Non-pigmented ciliary epithelial cell (primary cell): ENCODE measurements around the gene ADGRB2.

Experiments used
- DNase-seq: peaks from one replicate; pipeline ENCODE4 v3.0.0-alpha.2; 2010; ENCODE audit warnings: low read depth

ADGRB2 gene

DNA sequence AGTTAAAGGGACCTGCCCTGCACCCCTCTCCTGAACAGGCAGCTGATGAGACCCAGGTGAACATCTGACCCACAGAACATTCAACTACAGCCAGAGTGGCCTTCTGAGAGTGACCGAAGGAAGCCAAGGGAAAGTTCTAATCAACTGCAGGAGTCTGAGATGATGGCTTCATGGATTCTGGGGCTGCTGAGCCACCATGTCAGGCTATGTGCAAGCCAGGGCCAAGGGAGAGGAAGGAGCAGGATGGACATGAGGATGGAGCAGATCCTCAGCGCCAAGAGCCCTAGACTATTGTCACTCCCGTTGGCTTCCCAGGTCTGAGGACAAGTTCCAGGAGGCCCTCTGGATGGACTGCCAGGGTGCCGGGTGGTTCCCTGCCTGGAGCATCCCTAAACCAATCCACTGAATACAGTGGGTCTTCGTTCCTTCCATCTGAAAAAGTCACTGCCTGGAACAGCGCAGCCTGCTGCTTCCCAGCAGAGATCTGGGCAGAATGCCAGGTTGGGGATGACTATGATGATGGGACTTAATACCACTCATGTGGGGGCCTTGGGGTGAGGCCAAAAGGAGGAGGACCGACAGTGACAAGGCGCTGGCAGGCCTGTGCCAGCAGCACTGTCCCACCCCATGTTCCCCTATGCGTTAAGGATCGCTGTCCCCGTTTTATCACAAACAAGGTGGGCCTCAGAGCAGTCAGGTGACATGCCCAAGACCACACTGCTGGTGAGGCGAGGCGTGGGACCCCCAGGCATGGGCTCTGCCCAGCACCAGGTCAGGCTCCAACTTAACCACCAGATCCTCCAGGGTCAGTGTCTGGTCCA, 31.9 kb upstream of the ADGRB2 start:
- peak; percentile 54 for DNase-seq

DNA sequence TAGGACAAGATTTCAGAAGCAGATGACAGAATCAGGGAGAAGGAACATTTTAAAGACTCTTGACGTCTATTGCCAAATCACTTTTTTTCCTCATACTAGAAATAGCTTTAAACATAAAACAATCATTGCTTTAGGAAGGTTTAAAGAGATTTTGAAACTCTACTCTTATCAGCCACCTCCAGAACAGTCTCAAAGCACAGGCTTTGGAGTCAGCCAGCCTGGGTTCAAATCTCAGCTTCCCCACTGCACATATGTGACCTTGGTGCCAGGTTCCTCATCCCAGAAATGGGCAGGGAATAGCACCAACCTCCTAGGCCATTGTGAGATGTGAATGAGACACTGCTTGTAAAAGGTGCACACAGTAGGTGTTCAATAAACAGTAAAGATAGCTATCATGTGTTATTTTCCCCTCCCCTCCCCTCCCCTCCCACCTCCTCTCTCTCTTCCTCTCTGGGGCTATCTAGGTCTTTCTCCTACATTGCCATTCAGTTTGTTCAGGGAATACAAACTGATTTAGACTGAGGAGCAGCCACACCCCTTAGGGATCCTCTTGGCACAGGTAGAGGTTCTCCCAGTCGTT, 31.0 kb upstream of the ADGRB2 start:
- no peak for DNase-seq

DNA sequence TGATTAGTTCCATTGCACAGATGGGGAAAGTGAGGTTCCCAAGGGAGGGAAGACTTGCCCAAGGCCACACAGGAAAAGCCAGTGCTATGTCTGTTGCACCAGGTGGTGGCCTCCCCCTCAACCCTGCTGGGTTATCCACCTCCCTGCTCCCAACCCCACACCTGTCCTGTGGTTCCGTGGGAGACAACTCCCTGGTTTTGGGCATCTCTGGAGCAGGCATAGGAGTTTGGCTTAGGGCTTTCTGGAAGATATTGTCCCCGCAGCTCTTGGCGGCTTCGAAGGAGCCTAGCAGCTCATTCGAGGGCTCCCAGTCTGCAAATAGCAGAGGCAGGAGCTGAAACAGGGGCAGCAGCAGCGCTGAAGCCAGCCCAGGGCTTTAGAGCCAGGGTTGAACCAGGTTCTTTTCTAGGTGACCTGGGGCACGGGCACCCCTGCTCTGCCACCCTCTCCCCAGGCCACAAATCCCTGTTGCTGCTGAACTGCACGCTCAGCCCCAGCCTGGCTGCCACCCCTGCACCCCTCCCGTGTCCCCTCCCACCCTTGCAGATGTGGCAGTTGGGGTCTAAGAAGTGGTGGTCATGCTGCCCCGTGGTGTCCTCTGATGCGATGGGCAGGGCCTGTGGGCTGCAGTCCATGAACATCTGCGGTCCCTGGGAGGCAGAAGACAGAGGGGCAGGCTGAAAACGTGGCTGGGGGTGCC, 29.6 kb upstream of the ADGRB2 start:
- DNase-seq, result no peak

DNA sequence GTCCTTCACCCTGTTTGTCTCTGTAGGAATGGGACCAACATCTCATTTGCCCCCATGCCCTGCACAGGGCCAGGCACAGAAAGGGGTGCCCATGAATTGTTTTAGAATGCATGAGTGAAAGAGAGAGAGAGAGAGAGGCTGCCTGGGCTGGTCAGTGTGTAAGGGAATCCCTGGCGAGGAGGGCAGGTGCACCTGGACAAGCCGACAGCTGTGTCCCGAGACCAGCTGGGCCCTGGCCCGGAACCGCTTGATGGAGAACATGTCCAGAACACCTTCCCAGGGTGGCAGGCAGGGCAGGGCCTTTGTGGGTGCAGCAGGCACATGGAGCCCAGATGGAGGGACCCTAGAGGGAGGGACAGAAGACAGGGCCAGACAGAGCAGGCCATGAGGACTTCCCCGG, 28.9 kb upstream of the ADGRB2 start:
- DNase-seq, result no peak

DNA sequence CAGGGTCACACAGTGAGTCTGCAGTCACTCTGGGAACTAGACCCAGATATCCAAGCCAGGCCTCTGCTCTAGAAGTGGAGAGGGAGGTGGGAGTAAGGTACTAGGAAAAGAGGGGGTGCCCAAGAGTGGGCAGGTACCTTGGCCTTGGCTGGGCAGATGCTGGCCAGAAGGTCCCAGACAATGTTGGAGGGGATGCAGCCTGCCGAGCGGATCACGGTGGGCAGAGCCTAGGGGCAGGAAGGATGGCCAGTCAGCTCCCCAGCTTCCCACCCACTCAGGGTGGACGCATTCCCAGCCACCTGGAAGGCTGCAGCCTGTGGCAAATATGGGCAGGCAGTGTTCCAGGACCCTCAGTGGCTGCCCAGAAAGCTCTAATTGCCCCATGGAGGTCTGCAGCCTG, 28.4 kb upstream of the ADGRB2 start:
- no peak for DNase-seq

DNA sequence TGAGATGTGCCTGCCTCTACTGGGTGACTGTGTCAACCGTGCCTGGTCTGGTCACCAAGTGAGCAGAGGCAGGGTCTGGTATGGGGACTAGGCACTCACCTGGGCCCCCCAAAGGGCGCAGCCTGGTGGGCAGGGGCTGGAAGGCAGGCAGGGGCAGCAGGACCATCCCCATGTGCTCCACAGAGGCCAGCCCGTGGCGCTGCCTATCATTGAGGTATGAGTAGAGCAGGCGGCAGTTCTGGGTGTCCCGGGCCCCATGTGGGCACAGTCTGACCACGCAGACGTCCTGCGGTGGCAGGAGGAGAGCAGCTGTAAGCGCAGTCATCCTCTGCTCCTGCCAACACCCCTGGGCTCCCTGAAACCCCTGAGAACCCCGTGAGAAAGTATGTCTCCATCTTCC, 28.0 kb upstream of the ADGRB2 start:
- DNase-seq, result no peak

DNA sequence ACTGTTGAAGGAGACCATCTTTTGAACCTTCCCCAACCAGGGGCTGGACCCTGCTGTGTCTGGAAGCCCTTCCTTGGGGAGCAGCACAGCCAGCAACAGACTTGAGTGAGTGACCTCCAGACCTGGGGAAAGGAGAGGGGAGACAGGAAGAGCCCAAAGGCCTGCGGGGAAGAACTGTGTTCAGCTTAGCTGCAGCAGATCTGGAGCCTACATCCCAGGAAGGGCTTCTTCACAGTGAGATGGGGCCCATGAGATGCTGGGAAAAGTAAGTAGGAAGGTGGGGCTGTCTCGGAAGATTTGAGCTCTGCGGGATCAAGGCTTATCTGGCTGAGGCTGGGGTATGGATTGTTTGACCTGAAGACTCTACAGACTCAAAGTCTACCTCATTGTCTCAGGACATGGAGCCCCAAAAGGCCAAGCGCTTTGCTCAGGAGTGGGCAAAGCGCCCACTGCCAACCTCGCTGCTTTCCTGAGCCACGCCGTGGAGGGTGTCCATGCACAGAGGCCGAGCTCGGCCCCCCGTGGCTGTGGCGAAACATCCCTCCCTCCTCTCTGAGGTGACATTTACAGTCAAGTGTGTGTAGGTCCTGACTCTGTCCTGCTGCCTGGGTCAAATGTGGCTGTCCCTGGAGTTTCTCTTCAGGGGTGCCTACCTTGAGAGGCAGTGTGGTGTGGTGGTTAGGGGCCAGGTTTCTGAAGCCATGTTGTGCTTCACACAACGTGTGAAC, 27.2 kb upstream of the ADGRB2 start:
- no peak for DNase-seq

DNA sequence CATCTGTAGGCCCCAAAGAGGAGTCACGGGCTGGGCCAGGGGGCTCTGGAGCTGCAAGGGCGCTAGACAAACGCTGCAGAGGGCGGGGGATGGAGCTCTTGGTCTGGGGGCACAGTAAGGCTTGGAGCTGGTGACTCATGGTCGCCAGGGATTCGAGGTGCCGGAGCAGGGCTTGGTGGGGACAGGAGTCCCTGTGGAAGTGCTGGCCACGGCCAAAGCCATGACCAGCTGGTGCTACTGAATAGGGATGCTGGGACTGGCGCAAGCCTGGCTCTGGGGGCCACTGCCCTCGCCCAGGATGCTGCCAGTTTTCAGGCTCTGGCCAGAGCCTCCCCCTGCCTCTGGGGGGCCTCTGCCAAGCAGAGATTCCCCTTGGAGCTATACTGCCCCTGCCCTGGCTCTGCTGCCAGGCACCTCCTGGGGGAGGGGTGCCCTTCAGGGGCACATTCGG, 26.5 kb upstream of the ADGRB2 start:
- no peak for DNase-seq

DNA sequence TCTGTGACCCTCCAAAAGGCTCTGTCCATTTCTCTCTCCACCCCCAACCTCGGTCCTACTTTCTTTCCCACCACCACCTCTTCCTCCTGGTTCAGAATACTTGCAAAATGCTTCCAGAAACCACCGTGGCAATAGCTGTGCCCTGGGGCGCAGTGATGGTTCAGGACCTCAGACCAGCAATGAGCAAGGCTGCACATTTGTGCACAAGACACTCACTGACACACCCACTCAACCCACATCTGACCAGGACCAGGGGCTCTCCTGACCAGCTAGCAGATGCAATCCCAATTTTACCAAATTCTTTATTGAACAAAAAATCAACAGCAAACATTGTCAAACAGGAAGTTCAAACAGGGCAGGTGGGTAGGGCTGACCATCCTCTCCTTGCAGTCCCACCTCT, 26.0 kb upstream of the ADGRB2 start:
- DNase-seq, result no peak

DNA sequence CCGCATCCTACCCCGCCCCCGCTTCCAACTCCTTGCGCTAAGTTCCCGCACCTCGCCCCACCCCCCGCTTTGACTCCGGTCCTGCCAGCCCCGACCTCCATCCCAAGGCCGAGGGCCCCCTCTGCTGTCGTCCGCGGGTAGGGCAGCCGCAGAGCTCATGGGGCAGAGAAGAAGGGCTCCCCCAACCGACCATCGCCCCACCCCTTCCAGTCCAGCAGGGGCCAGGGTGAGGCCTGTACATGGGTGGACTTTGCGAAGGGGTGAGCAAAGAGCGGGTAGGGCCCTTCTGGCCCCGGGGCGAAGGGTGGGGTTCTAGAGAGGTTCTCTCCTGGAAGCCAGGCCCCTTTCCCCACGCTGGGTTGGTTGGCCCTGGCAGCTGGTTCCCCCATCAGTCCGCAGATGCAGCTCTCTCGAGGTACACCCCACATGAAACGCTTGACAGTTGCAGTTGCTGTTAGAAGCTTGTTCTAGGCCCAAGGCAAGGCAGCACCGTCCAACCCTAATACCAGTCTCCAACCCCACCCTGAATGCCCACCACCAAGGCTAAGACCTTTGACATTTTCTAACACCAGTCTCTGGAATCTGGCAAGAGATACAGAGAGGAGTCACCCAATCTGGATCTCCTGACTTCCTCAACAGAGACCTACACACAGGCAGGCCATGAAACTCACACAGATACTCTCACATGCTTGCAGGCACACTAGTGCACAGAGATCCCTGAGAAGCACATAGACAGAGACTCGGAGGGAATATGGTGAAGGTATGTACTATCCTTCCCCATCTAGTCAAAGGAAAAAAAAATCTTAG, 25.3 kb upstream of the ADGRB2 start:
- peak; percentile 58 for DNase-seq

DNA sequence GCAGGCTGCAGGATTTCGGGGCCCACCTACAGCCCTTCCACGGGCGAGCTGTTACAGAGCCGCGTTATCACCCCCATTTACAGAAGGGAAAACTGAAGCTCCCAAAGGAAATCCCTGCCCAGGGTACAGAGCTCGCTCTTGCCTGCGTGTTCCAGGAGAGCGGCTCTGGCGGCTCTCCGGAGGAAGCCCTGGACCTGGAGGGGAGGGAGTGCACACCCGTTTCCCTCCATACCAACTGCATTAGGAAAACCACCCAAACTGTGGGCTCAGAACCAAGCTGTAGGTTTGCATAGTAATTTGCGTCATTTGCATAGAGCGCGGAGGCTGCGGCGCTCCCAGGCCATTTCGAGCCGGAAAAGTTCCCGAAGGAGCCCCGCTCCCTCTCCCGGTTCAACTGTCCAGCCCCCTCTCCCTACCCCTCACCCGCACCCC, 24.7 kb upstream of the ADGRB2 start:
- no peak for DNase-seq

DNA sequence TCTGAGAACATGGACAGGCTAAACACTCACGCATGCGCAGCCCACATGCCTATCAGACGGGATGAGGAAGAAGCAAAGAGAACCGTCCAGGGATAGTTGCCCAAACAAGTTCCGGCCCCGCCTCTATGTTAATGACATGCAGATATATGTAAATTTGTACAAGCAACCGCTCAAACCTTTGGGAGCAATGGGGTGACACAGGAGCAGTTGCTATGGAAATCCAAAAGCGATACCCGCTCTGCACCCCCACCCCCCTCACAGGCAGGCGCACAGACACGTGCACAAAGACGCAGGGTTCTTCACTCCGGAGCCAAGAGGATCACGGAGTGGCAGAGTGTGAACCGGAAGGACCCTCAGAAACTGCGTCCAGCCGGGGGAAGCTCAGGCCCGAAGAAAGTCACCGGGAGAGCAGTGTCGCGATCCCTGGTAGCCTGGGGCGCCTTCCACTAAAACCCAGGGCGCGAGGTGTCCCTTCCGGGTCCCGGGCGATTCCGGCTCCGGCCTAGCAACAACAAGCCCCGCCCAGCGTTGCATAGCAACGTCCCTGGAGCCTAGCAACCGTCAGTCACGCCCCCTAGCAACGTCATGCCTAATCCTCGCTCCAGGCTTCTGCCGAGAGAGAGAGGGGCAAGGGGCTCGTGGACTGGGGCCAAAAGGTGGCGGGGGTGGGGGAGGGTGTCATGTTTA, 24.1 kb upstream of the ADGRB2 start:
- peak; percentile 57 for DNase-seq

DNA sequence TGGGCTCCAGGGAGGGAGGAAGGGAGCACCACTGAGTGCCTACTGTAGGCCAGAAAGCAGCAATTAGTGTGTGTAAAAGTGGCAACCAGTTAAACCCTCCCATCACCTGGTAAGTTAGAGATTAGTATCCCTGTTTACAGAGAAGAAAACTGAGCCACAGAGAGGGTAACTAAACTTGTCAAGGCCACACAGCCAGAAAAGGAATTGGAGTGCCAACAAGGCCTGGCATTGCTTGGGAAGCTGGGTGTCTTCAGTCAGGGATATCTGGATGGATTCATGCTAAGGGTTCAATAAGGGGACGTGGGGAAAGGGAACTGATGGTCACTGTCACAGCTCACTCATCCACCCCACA, 23.6 kb upstream of the ADGRB2 start:
- DNase-seq, result no peak

DNA sequence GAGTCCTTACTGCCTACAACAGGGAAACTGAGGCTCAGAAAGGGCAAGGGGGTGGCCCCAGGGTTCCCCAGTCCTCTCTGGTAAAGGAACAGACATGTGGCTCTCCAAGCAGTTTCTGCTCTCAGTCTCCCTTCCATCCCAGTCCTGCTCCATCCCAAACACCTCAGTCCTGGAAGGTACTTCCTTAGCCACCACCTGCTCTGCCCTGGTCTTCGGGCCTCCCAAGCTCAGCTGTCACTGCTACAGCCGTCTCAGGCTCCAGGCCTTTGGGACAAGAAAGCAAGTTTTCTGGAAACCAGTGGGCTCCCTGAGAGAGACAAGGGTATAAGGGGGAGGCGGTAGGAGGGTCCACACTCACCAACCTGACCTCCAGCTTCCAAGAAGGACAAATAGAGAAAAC, 23.1 kb upstream of the ADGRB2 start:
- DNase-seq, result no peak

DNA sequence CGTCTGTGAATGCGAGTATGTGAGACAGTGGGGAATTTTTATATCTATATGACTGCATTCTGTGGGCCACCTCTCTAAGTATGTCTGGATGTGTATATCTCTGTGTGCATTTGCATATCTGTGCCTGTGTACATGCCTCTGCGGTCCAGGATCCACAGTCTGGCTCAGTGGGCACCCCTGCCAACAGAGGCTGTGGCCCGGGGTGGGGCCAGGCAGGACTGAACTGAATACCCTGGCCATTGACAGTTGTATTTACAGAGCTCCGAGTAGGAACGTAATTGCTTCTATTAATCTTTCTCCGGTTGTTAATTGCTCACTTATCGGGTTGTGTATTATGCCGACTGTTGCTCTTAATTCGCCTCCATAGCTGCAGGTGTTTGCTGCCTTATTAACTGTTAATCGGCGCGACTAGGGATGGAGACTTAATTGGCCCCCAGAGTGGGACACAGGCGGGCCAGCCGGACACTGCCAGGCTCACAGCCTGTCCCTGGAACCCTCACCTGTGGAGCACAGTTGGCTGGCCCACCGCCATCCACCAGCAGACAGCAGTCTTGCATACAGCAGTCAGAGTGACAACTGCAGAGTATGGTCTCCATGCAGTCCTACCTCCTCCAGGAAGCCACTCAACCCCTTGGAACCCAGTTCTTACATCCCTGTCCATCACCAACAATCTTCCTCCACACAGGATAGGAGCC, 22.4 kb upstream of the ADGRB2 start:
- DNase-seq, result no peak

DNA sequence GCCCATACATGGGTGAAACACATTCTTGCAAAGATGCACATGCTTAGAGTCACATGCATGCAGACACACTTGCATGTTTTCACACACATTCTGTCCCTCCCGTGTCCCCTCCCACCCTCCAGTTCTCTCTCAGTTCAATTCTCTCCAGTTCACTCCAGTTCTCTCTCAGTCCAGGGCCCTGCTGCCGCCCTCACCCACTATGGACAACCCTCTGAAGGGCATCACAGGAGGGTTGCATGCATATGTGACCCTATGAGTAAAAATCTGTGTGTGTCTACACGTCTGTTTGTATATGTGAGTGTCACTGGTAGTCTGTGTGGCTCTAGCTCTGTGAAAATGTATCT, 21.8 kb upstream of the ADGRB2 start:
- no peak for DNase-seq

DNA sequence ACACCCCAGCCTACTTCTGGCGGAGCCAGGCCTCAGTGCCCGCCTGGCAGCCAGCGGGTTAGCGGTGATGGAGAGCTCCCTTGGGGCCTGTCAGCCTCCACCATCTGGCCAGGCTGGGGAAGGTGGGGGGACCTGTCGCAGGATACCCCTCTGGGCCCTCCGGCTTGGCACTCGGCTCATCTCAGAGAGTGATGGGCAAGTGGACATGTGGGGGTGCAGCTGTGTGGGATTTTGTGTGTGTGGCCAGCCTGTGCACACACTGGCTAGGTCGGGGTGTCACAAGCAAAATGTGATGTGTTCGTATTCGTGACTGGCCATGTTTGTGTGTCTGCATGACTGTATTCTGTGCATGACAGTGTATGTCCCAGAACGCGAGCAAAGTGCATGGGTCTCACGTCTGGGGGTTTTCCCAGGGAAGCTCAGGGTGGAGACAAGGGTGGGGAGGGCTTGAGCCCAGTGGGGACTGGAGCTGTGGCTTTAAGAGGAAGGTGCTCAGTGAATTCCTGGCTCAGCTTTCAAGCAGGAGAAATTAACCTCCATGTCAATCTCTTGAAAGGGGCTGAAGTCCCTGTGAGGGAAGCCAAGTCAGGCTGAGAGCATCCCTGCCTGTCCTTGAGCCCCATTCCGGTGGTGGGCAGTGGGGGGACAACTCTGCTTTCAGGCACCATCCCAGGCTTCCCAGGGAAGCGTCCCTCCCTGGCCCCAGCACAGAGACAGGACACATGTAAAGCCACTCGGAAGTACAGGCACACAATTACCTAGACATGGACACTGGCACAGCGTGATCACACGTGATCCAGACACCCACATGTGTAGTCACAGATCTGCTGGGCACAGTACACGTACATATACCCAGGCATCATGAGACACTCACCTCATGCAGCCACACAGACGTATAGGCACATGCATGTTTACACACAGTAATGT, 21.1 kb upstream of the ADGRB2 start:
- no peak for DNase-seq

DNA sequence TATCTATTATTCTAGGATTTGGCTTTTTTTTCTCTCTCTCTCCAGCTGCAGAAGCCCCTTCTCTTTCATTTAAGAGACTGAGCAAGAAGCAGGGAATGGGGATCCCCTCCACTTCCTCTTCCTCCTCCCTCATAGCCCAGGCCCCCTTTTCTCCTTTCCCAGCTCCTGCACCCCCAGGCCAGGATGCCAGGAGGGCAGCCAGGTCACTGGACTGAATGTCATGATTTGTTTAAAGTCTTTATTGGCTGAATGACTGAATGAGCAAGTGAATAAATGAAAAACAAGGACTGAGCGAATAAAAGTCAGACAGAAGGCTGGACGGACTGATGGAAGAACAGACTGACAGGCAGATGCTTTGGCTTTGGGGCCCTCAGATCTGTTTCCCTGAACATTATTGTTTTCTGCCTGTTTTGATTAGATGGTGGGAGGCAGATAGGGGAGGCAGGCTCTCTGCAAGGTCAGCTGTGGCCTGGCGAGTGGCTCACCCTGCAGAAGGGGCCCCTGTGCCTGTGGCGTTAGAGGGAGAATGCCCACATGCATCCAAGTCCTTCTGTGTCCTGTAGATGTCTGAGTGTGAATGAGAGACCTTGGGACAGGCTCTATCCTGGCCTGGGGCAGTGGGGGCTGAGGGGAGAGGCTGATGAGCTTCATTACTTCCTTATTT, 20.3 kb upstream of the ADGRB2 start:
- no peak for DNase-seq

DNA sequence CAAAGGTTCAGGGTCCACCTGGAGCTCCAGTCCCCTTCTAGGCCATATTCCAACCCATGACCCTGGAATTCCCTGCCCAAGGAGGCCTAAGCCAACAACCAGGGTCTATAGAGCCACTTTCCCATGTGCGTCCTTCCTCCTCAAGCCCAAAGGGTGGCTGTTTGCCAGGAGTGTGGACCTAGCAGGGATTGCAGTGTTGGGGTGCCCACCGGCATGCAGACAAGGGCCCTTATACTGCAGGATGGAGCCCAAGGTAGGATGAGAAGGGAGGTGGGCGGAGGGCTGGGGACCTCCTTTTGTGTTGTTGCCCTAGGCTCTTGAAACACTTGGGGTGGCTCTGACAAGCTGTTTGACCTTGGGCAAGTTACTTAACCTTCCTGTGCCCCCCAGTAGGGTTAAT, 19.7 kb upstream of the ADGRB2 start:
- DNase-seq, result no peak
